ENCODE data around the gene DGKB. TPM values are rescaled to one million over a fixed set of nuclear protein-coding genes. Genes with fewer than 3 reads are reported as not detected.
A peak's percentile ranks its signal among the peaks of the same experiment; 100 is the strongest.

Gene DGKB
- polyA plus RNA-seq, 3 donors, result 2.2 to 3.4 (median 2.9) TPM

GRCh38 chr7:14871880-14872279 is 30.7 kb downstream of the DGKB start:
- no peak for DNase-seq (ENCODE audit: extremely low read depth in 1 of 11, low read depth in 9 of 11, low spot score in 4 of 11)

- DNase-seq (ENCODE audit: extremely low read depth in 1 of 11, low read depth in 9 of 11, low spot score in 4 of 11), result no peak
These were observed 32.2 kb downstream of the DGKB start for GRCh38 chr7:14870394-14870793.

GRCh38 chr7:14868937-14869336 is 33.6 kb downstream of the DGKB start:
- DNase-seq (ENCODE audit: extremely low read depth in 1 of 11, low read depth in 9 of 11, low spot score in 4 of 11), result no peak

GRCh38 chr7:14861456-14861855 is 41.1 kb downstream of the DGKB start:
- no peak for DNase-seq (ENCODE audit: extremely low read depth in 1 of 11, low read depth in 9 of 11, low spot score in 4 of 11)

- no peak for DNase-seq (ENCODE audit: extremely low read depth in 1 of 11, low read depth in 9 of 11, low spot score in 4 of 11)
These were observed 43.3 kb downstream of the DGKB start for GRCh38 chr7:14859267-14859666.

- DNase-seq (ENCODE audit: extremely low read depth in 1 of 11, low read depth in 9 of 11, low spot score in 4 of 11), result no peak
These were observed 43.7 kb downstream of the DGKB start for GRCh38 chr7:14858866-14859265.

- DNase-seq (ENCODE audit: extremely low read depth in 1 of 11, low read depth in 9 of 11, low spot score in 4 of 11), result no peak
These were observed 44.1 kb downstream of the DGKB start for GRCh38 chr7:14858410-14858809.

- DNase-seq (ENCODE audit: extremely low read depth in 1 of 11, low read depth in 9 of 11, low spot score in 4 of 11), result no peak
These were observed 47.3 kb downstream of the DGKB start for GRCh38 chr7:14855033-14855794.

GRCh38 chr7:14854471-14854870 is 48.1 kb downstream of the DGKB start:
- no peak for DNase-seq (ENCODE audit: extremely low read depth in 1 of 11, low read depth in 9 of 11, low spot score in 4 of 11)

GRCh38 chr7:14851610-14852009 is 50.9 kb downstream of the DGKB start:
- no peak for DNase-seq (ENCODE audit: extremely low read depth in 1 of 11, low read depth in 9 of 11, low spot score in 4 of 11)

GRCh38 chr7:14850039-14850438 is 52.5 kb downstream of the DGKB start:
- DNase-seq (ENCODE audit: extremely low read depth in 1 of 11, low read depth in 9 of 11, low spot score in 4 of 11), result no peak

GRCh38 chr7:14846405-14846804 is 56.1 kb downstream of the DGKB start:
- DNase-seq (ENCODE audit: extremely low read depth in 1 of 11, low read depth in 9 of 11, low spot score in 4 of 11), result no peak

GRCh38 chr7:14843755-14844154 is 58.8 kb downstream of the DGKB start:
- DNase-seq (ENCODE audit: extremely low read depth in 1 of 11, low read depth in 9 of 11, low spot score in 4 of 11), result no peak

GRCh38 chr7:14842523-14842922 is 60.0 kb downstream of the DGKB start:
- no peak for DNase-seq (ENCODE audit: extremely low read depth in 1 of 11, low read depth in 9 of 11, low spot score in 4 of 11)

- no peak for DNase-seq (ENCODE audit: extremely low read depth in 1 of 11, low read depth in 9 of 11, low spot score in 4 of 11)
These were observed 60.7 kb downstream of the DGKB start for GRCh38 chr7:14841869-14842268.

GRCh38 chr7:14841086-14841485 is 61.5 kb downstream of the DGKB start:
- DNase-seq (ENCODE audit: extremely low read depth in 1 of 11, low read depth in 9 of 11, low spot score in 4 of 11), result no peak

GRCh38 chr7:14839307-14839706 is 63.2 kb downstream of the DGKB start:
- no peak for DNase-seq (ENCODE audit: extremely low read depth in 1 of 11, low read depth in 9 of 11, low spot score in 4 of 11)

- DNase-seq (ENCODE audit: extremely low read depth in 1 of 11, low read depth in 9 of 11, low spot score in 4 of 11), result no peak
These were observed 65.3 kb downstream of the DGKB start for GRCh38 chr7:14837216-14837615.

GRCh38 chr7:14836571-14837189 is 65.9 kb downstream of the DGKB start:
- peak; percentile 7 to 37 (median 11) for DNase-seq (ENCODE audit: extremely low read depth in 1 of 11, low read depth in 9 of 11, low spot score in 4 of 11)

- DNase-seq (ENCODE audit: extremely low read depth in 1 of 11, low read depth in 9 of 11, low spot score in 4 of 11), result no peak
These were observed 66.5 kb downstream of the DGKB start for GRCh38 chr7:14836006-14836405.

GRCh38 chr7:14835384-14835783 is 67.2 kb downstream of the DGKB start:
- DNase-seq (ENCODE audit: extremely low read depth in 1 of 11, low read depth in 9 of 11, low spot score in 4 of 11), result no peak
